Measurements from ENCODE around the gene XRCC4.

The XRCC4 gene

DNA sequence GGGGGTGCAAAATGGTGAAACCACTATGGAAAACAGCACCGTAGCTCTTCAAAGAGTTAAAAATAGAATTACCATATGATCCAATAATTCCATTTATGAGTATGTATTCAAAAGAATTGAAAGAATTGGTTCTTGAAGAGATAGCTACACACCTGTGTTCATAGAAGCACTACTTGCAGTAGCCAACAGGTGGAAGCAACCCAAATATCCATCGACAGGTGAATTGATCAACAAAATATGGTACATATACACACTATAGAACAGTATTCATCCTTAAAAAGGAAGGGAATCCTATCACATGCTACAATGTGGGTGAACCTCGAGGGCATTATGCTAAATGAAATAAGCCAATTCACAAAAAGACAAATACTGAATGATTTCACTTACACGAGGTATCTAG lies 308.5 kb downstream of the XRCC4 start:
- DNase-seq (ENCODE audit: low read depth in 2 of 2), result no peak

DNA sequence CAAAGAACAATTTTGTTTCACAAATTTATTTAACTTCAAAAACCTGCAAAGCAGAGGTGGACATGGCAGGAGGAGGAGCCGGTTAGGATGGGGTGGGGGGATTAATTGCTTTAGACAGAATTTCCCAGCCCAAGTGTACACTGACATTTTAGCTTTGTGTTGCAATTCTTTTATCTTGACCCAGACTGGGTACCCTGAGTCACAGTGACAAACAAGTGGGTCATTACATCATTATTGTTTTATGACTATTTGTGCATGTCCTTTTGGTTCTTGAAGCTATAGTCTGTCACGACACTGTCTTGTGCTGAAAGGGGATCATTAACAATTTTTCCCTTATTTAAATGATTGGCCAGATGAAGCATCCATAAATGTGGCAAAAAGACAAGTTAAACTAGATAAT lies 309.7 kb downstream of the XRCC4 start:
- no peak for DNase-seq (ENCODE audit: low read depth in 2 of 2)

DNA sequence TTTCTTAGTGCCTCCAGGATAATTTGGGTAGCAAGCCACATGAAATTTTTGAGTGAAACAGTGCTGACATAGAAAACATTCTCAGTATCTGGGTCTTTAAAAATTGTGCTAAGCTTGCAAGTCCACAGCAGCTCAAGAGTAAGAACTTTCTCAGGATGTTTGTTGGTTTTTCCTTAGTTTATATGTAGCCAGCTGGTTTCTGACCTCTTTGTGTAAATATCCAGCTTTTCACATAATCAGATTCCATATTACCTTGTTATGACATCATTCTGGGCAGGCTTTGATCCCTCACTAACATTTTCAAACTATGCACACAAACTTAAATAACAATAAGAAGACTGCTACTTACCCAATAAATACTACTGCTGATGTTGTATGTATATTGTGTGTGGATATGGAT lies 311.3 kb downstream of the XRCC4 start:
- DNase-seq (ENCODE audit: low read depth in 2 of 2), result no peak

DNA sequence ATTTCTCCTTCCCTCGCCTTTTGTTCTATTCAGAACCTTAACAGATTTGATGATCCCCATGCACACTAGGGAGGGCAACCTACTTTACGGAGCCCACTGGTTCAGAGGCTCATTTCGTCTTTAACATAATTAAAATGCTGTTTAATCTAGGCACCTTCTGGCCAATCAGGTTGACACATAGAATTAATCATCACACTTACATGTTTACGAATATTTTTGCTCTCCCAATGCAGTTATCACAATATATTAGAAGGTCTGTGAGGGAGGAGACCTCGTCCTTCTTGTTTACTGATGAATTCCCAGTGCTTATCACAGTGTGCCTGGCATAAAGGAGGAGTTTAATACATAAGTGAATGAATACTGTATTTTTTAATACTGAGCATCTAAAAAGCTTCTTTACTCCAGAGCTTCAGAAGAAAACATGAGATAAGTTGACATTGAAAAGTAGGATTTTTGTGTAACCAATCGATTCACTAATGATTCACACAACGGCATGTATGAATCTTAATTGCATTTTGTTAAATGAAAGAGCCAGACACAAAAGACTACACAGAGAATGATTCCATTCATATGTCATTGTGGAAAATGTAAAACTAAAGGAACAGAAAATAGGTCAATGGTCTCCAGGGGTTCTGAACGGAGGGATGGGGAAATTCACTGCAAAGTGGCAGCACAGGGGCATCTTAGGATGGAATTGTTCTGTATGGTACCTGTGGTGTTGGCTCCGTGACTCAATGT lies 315.6 kb downstream of the XRCC4 start:
- no peak for DNase-seq (ENCODE audit: low read depth in 2 of 2)

DNA sequence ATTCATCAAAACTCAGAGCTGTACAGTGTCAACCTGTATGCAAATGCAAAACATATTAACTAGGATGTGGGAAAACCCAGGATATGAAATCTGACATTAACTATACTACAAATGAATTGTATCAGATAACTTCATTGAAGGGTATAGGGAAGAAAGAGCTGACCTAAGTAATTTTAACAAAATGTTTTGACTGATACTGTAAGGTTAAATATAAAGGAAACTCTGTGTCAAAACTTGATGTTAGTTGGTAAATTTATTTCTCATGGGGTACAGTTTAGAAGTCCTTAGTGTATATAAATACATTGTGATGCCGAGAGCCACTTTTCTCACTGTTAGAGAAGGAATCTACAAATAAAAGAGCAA lies 316.1 kb downstream of the XRCC4 start:
- DNase-seq (ENCODE audit: low read depth in 2 of 2), result no peak

DNA sequence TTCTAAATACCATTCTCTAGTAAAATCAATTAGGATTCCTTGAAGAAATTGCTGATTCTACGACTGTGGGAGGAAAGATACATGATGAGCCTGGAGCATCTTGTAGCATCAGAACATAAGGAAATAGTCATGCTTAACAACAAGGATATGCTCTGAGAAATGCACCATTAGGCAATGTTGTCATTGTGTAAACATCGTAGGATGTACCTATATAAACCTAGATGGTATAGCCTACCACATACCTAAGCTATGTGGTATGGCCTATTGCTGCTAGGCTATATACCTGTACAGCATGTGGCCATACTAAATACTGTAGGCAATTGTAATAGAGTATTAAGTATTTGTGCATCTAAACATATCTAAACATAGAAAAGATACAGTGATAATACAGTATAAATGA lies 316.8 kb downstream of the XRCC4 start:
- no peak for DNase-seq (ENCODE audit: low read depth in 2 of 2)

DNA sequence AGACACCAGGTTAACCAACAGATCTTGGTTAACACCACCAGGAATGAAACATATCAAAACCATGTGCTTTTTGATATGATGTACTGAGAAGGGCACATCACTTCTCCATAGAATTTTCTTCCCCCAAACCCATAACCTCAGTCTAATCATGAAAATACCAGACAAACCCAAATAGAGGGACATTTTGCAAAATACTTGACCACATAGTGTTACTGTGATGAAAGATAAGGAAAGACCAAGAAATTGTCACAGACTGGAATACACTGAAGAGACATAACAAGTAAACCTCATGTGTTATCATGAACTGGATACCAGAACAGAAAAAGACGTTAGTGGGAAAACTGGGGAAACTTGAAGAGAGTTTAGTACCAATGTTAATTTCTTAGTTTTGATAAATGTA lies 319.3 kb downstream of the XRCC4 start:
- DNase-seq (ENCODE audit: low read depth in 2 of 2), result no peak

DNA sequence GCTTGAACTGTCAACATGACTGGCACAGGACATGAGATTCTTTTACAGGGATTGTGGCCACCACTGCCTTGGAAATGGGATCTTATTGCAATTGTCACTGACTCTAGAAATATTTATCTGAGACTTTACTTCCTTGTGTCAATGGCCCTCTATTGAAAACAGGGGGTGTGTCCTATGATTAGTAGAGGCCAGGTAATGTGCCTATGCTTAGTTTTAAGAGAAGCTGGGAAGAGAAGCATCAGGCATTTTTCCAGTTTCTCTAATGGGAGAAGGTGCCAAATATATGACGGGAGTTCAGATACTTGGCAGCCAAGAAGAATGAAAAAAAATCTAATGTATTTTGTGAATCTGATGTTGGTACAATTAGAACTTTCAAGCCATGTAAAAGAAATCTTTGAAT lies 320.3 kb downstream of the XRCC4 start:
- no peak for DNase-seq (ENCODE audit: low read depth in 2 of 2)

DNA sequence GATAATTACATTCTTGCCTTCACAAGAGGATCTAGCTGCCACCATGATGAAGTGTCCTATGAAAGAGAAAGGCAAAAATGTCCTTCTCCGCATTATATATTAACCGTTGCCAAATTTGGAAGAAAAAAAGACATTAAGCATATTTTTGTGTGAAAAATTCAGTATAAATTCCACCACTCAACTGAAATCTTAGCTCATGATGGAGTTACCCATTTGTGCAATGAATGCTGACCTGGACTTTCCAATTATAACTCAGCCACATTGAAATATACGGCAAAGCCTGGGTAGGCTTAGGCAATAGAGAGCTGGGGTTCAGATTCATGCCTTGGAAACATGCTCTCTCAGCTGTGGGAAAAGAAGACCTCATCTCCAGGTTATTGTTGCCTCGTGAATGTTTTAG lies 322.9 kb downstream of the XRCC4 start:
- DNase-seq (ENCODE audit: low read depth in 2 of 2), result no peak

DNA sequence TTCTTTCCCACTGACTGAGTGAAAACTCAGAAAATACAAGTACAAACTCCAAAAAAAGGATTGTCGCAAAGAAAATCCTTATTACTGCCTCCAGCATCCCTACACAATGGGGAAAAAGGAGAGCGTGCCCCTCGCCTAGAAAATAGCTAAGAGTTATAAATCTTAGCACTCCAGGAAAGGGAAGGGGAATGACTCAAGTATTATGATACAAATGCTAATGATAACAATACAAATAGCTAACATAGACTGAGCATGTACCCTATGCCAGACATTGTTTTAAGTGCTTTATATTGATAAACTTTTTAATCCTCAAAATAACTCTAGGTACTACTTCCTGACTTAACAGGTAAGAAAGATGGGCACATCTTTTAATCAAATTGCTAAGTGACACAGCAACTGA lies 323.4 kb downstream of the XRCC4 start:
- no peak for DNase-seq (ENCODE audit: low read depth in 2 of 2)

DNA sequence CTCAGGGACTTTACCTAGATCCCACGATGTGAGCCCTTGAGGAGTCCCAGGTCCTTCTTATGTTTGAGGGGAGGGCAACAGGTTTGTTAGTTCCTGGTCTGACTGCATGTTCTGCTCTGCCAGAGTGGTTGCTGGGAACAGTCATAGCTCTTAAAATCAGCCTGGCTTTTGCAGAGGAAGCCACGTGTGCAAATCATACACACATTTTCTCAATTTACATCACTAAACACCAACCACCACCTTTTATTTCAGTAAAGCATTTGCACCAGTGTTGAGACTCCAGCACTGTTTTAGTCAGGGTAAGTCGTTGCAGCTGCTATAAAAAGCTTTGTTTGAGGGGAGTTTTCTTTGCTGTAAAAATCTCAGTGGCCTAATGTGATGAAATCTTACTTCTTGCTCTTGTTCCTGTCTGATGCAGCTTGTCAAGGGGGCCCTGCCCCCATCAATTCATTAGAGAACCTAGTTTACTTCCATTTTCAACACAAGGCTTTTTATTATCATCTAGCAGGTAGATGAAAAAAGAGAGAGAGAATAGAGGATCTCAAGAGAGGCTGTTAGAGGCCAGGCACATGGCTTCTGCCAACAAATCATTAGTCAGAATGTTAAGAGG lies 323.9 kb downstream of the XRCC4 start:
- no peak for DNase-seq (ENCODE audit: low read depth in 2 of 2)

DNA sequence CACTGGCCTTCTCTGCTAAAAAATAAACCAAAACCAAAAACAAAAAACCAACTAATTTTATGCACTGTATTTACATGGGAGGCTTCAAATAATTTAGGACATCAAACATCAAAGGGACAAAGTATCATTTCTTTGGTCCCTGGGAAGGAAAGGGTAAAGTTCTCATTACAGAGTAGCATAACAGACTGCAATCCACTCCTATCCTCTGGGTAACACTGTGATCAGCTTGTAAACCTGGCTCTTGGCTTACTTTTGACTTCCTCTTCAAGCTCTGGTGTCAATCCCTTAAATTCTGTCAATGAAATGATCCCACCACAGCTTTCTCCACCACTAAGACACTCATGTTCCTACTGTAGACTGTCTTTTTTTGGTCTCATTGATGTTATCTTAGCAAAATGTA lies 324.4 kb downstream of the XRCC4 start:
- DNase-seq (ENCODE audit: low read depth in 2 of 2), result no peak

All from stimulated activated CD4-positive, alpha-beta T cell treated with anti-CD3 and anti-CD28 coated beads, Interleukin-4, amount 100 ng/mL, for 48 hours (primary cell).